NCI-H1436 treated with DMSO at 0.1 percent for 48 hours (cell line): ENCODE measurements around the gene CSTF2.
A peak's percentile ranks its signal among the peaks of the same experiment; 100 is the strongest.

Source experiments
- DNase-seq: peaks from one replicate; lab custom pipeline; 2025; lab: John Stamatoyannopoulos, UW

CSTF2 gene

GRCh38 chrX:100871594-100872560, 51.7 kb downstream of the CSTF2 start:
- no peak for DNase-seq

GRCh38 chrX:100874325-100874724, 54.1 kb downstream of the CSTF2 start, which contains the start of gene NOX1:
Gene NOX1, minus strand, starts transcription at chrX:100874359. Its CDS starts 220 bp downstream, at chrX:100874139.
- no peak for DNase-seq

- peak; percentile 32 for DNase-seq
Observed at GRCh38 chrX:100880368-100880767, 60.2 kb downstream of the CSTF2 start.

- no peak for DNase-seq
Observed at GRCh38 chrX:100883654-100884053, 63.5 kb downstream of the CSTF2 start.
